ENCODE results near the gene AAMDC. TPM values are rescaled to one million over a fixed set of nuclear protein-coding genes. Genes with fewer than 3 reads are reported as not detected.
"Not testable (repeated sequence)": the region's sequence is repeated elsewhere in the genome, so short reads cannot be mapped to it uniquely, and the experiment has no call there.

Gene AAMDC
- total and polyA plus RNA-seq, 2 donors (not counting 1 experiment from before 2014, with no cell fraction given): 1.9 to 7.5 TPM

DNA sequence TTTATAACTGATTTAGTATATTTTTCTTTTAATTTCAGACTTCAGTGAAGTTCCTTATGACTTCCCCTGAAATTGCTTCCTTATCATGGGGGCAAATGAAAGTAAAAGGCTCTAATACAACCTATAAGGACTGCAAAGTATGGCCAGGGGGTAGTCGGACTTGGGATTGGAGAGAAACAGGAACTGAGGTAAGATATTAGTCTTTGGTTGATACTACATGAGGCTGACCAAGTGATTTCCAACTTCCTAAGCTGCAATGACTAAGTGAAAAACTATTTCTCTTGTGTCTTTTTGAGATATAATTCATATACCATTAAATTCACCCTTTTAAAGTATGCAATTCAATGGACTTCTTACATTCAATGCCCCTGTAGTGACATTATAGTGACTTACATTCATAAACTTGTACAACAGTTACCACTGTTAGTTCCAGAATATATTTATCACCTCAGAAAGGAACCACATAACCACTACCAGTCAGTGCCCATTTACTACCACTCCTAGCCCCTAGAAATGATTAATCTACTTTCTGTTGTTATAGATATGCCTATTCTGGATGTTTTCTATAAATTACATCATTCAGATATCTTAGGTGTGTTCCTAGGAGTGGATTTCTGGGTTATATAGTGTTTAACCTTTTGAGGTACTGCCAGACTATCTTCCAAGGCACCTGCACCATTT lies 21.6 kb downstream of the AAMDC start:
- Histone ChIP-seq H3K4me1 (ENCODE audit: control insufficient read depth in 2 of 2, insufficient read depth in 2 of 2, low read length in 2 of 2) (no peaks in the 10 kb centered on the region), H3K4me3 (ENCODE audit: control extremely low read depth in 1 of 5, extremely low read depth in 1 of 5, insufficient read depth in 1 of 5, low read depth in 2 of 5, low read length in 4 of 5) (no peak overlapping the region), H3K9ac (ENCODE audit: low read length) (no peak overlapping the region), H3K36me3 (replicated peaks in 1 of 2; ENCODE audit: control extremely low read depth in 1 of 2, control insufficient read depth in 1 of 2, extremely low read depth in 1 of 2, insufficient read depth in 2 of 2, low read length in 1 of 2) (peaks cover 0 to 3% of the 10 kb centered on the region in 2 experiments), H3K9me3 (ENCODE audit: control extremely low read depth in 1 of 3, control insufficient read depth in 2 of 3, insufficient read depth in 1 of 3, low read length in 2 of 3) (peaks cover 0 to 10% (median 5%) of the 10 kb centered on the region in 3 donors), H4K20me1 (ENCODE audit: control insufficient read depth, insufficient read depth, low read length, poor library complexity, severe bottlenecking) (no peaks in the 10 kb centered on the region), H2AFZ (ENCODE audit: insufficient read depth, low read depth, low read length, poor library complexity, severe bottlenecking) (no peak overlapping the region), H3K27ac (ENCODE audit: low read length in 2 of 2) (no peak overlapping the region), H3K79me2 (ENCODE audit: control insufficient read depth, insufficient read depth, low read length) (no peaks in the 10 kb centered on the region), H3K4me2 (replicated peaks; ENCODE audit: low read depth, low read length, poor library complexity, severe bottlenecking) (no peak overlapping the region), H3K27me3 (replicated peaks in 1 of 4; ENCODE audit: control extremely low read depth in 1 of 4, control insufficient read depth in 3 of 4, insufficient read depth in 4 of 4, low read length in 3 of 4) (no peaks in the 10 kb centered on the region)
- TF ChIP-seq, protein P1, sequence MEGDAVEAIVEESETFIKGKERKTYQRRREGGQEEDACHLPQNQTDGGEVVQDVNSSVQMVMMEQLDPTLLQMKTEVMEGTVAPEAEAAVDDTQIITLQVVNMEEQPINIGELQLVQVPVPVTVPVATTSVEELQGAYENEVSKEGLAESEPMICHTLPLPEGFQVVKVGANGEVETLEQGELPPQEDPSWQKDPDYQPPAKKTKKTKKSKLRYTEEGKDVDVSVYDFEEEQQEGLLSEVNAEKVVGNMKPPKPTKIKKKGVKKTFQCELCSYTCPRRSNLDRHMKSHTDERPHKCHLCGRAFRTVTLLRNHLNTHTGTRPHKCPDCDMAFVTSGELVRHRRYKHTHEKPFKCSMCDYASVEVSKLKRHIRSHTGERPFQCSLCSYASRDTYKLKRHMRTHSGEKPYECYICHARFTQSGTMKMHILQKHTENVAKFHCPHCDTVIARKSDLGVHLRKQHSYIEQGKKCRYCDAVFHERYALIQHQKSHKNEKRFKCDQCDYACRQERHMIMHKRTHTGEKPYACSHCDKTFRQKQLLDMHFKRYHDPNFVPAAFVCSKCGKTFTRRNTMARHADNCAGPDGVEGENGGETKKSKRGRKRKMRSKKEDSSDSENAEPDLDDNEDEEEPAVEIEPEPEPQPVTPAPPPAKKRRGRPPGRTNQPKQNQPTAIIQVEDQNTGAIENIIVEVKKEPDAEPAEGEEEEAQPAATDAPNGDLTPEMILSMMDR (IDR thresholded peaks at IDR 0.05): no peak
- TF ChIP-seq EZH2 (IDR thresholded peaks at IDR 0.05; ENCODE audit: borderline replicate concordance, insufficient read depth, low read depth, low read length, poor library complexity, severe bottlenecking): no peak
- DNase-seq (no peak), ATAC-seq (ENCODE audit: low read depth) (no peak)
- ChIA-PET CTCF (no interaction called here), POLR2A (no interaction called here)
- H3K27ac Mint-ChIP-seq: no peak overlapping the region
- no peak overlapping the region for H3K4me3 Mint-ChIP-seq
- intact Hi-C loops (cut with micrococcal nuclease): no loop called here
- no peaks in the 10 kb centered on the region for H3K27me3 Mint-ChIP-seq
- no peaks in the 10 kb centered on the region for H3K4me1 Mint-ChIP-seq
- H3K9me3 Mint-ChIP-seq (ENCODE audit: insufficient read depth): peaks cover 8% of the 10 kb centered on the region
- no CpG with 5 or more reads among the region's 1 CpG for WGBS (ENCODE audit: insufficient coverage)

DNA sequence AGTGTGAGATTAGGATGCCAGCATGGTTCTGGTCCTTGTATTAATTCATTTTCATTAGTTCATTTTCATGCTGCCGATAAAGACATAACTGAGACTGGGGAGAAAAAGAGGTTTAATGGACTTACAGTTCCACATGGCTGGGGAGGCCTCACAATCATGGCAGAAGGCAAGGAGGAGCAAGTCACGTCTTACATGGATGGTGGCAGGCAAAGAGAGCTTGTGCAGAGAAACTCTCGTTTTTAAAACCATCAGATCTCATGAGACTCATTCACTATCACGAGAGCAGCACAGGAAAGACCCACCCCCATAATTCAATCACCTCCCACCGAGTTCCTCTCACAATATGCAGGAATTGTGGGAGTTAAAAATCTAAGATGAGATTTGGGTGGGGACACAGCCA lies 22.8 kb downstream of the AAMDC start:
- H3K27me3 Mint-ChIP-seq; H3K4me3 ChIP-seq (ENCODE audit: control extremely low read depth in 1 of 5, extremely low read depth in 1 of 5, insufficient read depth in 1 of 5, low read depth in 2 of 5, low read length in 4 of 5); ATAC-seq (ENCODE audit: low read depth); intact Hi-C loops (cut with micrococcal nuclease); H3K9me3 Mint-ChIP-seq (ENCODE audit: insufficient read depth); CTCF ChIA-PET; H3K4me1 ChIP-seq (ENCODE audit: control insufficient read depth in 2 of 2, insufficient read depth in 2 of 2, low read length in 2 of 2); H3K4me2 ChIP-seq (replicated peaks; ENCODE audit: low read depth, low read length, poor library complexity, severe bottlenecking); H3K36me3 ChIP-seq (replicated peaks in 1 of 2; ENCODE audit: control extremely low read depth in 1 of 2, control insufficient read depth in 1 of 2, extremely low read depth in 1 of 2, insufficient read depth in 2 of 2, low read length in 1 of 2); H3K4me3 Mint-ChIP-seq; H3K4me1 Mint-ChIP-seq; H3K27me3 ChIP-seq (replicated peaks in 1 of 4; ENCODE audit: control extremely low read depth in 1 of 4, control insufficient read depth in 3 of 4, insufficient read depth in 4 of 4, low read length in 3 of 4); H4K20me1 ChIP-seq (ENCODE audit: control insufficient read depth, insufficient read depth, low read length, poor library complexity, severe bottlenecking); H3K9ac ChIP-seq (ENCODE audit: low read length); H3K79me2 ChIP-seq (ENCODE audit: control insufficient read depth, insufficient read depth, low read length); H2AFZ ChIP-seq (ENCODE audit: insufficient read depth, low read depth, low read length, poor library complexity, severe bottlenecking); POLR2A ChIA-PET; H3K27ac Mint-ChIP-seq; H3K27ac ChIP-seq (ENCODE audit: low read length in 2 of 2); DNase-seq: not testable (repeated sequence)
- peaks cover 0 to 10% (median 5%) of the 10 kb centered on the region in 3 donors for H3K9me3 ChIP-seq (ENCODE audit: control extremely low read depth in 1 of 3, control insufficient read depth in 2 of 3, insufficient read depth in 1 of 3, low read length in 2 of 3)
- WGBS (ENCODE audit: insufficient coverage): 80% methylated on average over 1 of the region's 5 CpGs
